Neural cell (in vitro differentiated cells): ENCODE results near the gene PABPC3. TPM values are rescaled to one million over a fixed set of nuclear protein-coding genes. Genes with fewer than 3 reads are reported as not detected.

ENCODE experiments used
- polyA plus RNA-seq: library from polyadenylated mRNA; depleted of rRNA; stranded (reverse); fragments of >200 nt; gene quantifications from 2 replicates; pipeline ENCODE4 v1.2.3, GENCODE V29; 2014
- small RNA-seq, 3 experiments: library from RNA; depleted of rRNA; stranded (forward); fragments of <200 nt; gene quantifications; one replicate each; pipeline ENCODE3, GENCODE V24; 2012

Gene PABPC3
- polyA plus RNA-seq, 1 donor from 2014 or later = not detected

Small RNAs within 50 kb of the gene (small RNA-seq; reads per million reads assigned to genes)
- 0 reads per million in 3 experiments for gene AL359757.2

Other genes with a start within 250 kb of the PABPC3 start
- gene AMER2, start 76.2 kb downstream of the PABPC3 start, polyA plus RNA-seq = 32.9 and 33.2 TPM in 2 replicates
- 40.8 and 45.4 TPM in 2 replicates for gene MTMR6, start 191.4 kb downstream of the PABPC3 start, polyA plus RNA-seq
- gene NUP58, start 205.5 kb downstream of the PABPC3 start, polyA plus RNA-seq = 147 and 150 TPM in 2 replicates